HL-60/S4 treated with retinoic acid at 250 ng/mL for 4 days and 3 days (cell line): ENCODE measurements around the gene CCDC27.

Experiments used
- in situ Hi-C: fragments of 300-500 bp; cut with MboI; formaldehyde crosslinking; loops from 2 replicates; pipeline ENCODE4 v1.7.0; 2022; ENCODE audit warnings: low sequenced_read_pairs

CCDC27 gene

GRCh38 chr1:3750741-3751140, 1.5 kb upstream of the CCDC27 start:
- in situ Hi-C loops, result no loop called here

DNA sequence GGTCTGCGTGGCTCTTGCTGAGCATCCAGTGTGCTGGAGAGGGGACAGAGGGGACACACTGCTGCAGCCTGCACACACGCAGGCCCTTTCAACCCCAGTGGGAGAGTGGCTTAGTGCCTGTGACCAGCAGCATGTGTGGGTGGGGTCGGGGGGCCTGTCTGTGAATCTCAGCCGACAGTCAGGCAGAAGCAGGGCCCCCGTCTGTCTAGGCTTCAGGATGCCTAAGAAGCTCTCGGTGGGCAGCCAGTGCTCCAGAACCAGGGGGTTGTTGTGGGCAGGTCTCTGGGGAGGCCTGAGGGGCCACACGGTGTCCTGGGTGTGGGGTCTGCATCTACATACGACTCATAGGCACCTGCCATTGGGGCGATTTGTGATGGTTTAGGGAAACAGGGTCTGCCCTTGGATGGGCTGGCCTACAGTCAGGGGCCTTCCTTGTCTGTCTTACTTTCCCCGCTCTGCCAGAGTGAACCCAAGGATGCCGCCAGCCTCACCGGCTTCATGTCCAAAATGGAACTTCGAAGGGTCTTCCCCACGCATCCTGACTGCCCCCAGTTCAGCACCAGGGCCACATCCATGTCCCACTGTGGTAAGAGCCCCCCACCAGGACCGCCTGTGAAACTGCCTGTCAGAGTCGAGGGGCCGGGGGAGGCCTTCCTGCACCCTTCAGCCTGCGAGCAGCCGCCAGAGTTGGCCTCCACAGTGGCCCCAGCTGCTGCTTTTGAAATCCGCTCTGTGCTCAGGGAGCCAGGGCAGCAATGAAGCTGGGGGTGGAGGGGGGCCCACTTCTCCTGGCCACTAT, 1.6 kb downstream of the CCDC27 start:
- in situ Hi-C loops, result no loop called here

DNA sequence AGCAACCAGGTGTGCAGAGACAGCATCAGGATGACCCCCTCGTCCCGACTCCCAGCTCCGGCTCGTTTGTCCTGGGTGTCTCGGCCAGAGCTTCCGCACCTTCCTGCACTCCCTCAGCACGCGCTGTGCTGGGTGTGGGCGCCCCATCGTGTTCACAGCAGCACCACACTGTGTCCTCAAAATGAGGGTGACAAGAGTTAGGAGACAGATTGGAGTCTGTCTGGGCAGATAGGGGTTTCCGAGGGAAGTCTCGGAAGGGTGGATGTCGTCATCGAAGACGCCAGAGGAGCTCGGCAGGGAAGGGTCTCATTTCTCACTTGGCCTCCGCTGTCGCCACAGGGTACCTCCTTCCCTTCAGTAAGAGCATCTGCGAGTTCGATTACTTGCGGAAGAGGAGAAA, 4.1 kb downstream of the CCDC27 start:
- in situ Hi-C loops, result no loop called here

- in situ Hi-C loops, result no loop called here
These were observed 6.9 kb downstream of the CCDC27 start for GRCh38 chr1:3759164-3759563.

DNA sequence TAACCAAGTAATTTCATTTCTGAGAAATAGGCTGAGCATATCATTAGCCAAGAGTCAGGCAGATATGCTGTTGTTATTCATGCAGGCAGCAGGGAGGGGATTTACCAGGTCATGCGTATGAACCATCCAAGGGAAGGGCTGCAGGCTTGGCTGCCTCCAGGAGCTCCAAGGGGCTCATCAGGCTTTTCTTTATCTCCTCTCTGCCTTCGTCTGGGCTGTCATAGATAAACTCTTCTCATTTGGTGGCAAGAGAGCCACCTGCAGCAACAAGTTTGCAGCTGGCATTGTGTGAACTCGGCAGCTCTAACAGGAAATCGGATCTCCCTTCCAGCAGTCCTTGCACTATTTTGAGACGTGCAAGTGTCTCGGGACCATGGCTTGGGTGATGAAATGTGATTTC, 7.5 kb downstream of the CCDC27 start:
- in situ Hi-C loops, result no loop called here

GRCh38 chr1:3761296-3762010, 9.2 kb downstream of the CCDC27 start:
- in situ Hi-C loops, result no loop called here

GRCh38 chr1:3762151-3762872, 10.1 kb downstream of the CCDC27 start:
- in situ Hi-C loops, result no loop called here

GRCh38 chr1:3762873-3763228, 10.6 kb downstream of the CCDC27 start:
- in situ Hi-C loops, result no loop called here

- in situ Hi-C loops, result no loop called here
These were observed 11.3 kb downstream of the CCDC27 start for GRCh38 chr1:3763351-3764125.

DNA sequence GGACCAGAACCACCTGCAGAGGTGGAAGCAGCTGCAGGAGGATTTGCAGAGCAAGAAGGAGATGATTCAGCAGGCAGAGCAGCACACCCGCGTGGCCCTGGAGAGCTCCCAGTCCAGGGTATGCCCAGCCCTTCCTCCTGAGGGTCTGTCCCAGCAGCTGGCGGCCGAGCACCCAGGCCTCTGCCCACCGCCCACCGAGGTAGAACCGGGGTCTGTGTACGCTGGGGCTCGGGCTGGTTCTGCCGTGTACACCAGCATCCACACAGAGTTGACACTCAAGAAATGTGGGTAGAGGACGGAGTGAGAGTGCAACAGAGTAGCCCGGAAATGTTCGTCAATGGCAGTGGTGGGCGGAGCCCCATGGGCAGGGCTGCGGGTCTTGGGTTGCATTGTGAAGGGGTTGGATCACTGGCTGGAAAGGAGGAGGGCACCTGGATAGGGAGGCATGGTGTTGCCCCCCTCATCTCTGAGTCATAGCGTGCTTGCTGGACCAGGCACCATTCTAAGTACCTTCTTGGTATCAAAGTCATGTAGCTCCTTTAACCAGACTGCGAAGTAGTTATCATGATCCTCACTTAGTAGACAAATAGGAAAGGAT, 15.2 kb downstream of the CCDC27 start:
- in situ Hi-C loops, result no loop called here

DNA sequence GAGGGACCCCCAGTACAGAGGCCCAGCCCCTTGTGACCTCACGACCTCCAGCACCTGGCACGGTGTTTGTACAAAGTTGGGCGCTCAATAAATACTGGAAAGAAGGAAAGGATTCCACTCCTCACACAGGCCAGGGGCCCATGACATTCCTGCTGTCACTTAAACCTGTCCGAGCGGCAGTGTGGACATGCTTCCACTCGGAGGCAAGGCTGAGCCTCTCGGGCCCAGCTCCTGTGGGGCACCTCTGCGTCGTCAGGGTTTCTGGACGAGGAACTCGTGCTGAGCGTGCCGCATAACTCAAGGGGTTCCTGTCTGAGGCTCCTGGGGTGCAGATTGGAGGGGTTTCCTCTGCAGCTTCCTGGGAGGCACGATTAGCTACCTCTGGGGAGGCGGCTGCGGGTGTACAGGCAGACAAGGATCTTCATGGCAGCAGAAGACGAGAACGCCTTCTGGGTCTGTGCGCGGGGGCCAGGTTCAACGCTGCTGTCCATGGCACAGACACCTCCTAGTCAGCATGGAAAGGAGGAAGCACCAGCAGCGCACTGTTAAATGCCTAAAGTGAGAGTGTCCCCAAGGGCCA, 16.7 kb downstream of the CCDC27 start:
- in situ Hi-C loops, result no loop called here

DNA sequence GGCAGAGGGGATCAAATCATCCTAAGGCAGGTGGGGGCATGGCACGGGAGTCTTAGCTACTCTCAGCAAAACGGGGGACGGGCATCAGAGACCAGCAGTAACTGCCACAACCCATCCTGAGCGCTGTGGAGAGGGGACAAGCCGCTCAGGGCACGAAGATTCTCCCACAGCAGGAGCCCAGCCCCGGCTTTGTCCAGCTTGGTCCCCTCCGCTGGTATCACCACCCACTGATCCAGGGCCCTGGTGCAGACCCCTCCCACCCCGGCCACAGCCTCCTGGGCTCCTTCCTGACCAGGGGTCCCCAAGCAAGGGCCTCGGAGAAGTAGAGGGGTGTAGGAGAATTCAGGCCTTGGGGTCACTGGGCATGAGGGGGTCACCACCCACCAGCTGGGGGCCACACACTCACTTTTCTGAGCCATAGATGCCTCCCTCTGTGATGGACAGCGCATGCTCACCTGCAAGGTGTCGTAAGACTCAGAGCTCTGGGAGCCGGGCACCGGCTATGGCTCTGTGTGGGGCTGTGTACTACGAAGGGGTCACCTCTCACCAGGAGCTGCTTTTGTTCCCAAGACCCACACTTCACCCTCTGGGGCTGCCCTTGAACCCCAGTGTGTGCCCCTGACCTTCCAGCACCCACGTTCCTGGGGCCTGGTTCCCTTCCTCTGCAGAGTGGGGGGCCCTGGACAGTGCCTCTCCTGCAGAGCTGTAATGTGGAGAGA, 18.0 kb downstream of the CCDC27 start:
- in situ Hi-C loops, result no loop called here

DNA sequence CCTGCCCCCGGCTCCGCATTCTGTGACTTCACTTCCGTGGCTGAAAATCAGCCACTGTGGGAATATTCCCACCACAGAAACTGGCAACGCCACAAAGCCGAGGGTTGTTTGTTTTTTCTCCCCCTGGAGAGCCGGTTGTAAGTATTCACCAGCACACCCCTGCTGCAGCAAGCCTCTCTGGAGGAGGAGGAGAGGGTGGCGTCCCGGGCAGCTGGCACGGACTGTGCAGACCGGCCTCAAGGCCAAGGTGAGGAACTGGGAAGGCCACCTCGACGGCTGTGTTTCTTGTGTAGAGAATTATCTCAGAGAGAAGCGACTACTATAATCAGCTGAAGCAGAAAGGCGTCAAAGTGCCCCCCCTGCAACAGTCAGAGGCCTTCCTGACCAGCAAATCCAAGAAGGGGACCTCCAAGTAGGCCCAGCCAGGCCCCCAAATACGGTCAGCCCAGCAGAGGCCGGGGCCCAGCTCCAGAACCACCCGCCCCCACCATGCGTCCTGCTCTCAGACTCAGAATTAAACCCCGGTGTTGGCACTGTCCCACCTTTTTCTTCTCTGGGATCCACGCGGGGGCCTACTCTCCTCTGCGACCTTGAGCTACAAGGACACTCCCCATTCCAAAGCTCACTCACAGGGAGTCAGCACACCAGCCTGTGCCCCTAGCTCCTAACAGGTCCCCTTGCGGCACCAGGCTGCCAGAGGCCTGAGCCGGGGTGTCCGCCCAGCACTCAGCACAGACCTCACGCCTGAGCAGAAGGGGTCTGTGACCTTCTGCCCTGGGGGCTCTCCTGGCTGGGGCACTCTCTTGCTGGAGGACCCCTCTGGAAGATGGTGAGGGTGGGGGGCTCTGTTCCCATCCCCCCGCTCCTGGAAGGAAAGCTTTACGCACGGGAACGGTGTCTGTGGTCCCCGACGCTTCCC, 19.1 kb downstream of the CCDC27 start:
- in situ Hi-C loops, result no loop called here

GRCh38 chr1:3772027-3772714, 19.9 kb downstream of the CCDC27 start:
- in situ Hi-C loops, result no loop called here

DNA sequence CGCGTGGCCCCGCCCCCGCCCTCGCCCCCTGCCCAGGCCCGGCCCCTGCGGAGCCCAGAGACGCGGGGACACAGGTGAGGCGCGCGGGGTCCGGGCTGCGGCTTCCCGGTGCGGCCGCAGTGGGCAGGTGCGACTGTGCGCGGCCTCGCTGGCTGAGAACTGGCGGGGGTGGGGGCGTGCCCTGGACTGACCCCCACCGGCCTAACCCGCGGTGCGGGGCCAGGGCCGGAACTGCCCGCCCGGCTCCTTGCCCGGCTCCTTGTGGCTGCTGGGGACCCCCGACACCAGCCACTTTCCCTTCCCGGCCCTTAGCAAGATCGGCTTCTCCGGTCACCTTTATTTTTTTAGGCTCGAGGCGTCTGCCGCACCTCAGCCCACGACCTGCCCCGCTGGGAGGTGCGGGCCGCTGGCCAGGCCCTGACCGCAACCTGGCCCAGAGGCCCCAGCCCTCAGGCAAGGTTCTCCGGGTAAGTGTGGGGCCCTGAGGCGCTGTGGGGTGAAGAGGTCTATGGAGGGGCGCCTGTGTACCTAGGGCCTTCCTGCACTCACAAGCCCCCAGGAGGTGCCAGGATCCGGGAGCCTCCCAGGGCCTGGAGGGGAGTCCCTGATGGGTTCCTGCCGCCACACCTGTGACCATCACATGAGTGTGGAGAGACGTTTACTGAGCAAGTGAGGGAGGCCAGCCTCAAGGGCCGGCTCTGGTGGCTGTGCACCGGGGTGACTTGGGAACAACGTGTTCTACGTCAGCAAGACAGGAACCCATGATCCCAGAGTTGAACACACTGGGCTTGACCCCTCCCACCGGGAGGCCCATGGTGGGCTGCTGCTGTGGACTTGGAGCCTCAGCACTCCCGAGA, 20.7 kb downstream of the CCDC27 start, which contains the start of gene SMIM1:
TSS of gene SMIM1 (plus strand) at position 35 of the 857 bp plus-strand sequence. CDS start 2,625 bp downstream, outside the sequence.
- in situ Hi-C loops, result no loop called here

DNA sequence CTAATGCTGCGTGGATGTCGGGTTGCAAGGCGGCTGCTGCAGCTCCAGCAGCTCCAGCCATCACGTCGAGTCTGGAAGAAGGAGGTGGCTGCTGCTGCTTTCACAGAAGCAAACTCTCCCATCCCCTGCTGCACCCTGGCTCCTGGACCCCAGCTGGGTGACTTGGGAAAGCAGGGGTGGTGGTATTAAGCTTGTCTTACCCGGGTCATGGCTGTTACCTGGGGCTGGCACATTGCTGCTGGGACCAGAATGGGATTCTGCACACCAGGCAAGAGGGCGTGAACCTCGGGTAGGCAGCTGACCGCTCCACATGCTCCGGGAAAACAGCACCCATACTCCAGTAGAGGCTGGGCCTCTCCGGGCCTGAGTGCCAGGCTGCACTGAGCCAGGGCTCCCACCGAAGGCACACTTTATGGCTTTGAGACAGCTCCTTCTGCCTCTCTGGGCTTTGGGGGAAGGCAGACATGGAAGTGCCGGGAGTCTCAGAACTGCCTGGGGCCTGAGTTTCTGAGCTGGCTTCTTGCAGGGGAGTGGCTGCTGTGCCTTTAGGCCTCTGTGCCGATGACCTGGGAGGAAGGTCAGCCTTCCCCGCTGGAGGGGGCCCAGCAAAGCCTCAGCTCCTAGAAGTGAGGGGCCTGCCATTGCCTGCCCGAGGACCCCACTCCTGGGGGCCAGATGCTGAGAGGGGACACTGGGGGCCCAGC, 21.5 kb downstream of the CCDC27 start:
- in situ Hi-C loops, result no loop called here
